ENCODE measurements around the gene COL26A1.

Gene COL26A1

DNA sequence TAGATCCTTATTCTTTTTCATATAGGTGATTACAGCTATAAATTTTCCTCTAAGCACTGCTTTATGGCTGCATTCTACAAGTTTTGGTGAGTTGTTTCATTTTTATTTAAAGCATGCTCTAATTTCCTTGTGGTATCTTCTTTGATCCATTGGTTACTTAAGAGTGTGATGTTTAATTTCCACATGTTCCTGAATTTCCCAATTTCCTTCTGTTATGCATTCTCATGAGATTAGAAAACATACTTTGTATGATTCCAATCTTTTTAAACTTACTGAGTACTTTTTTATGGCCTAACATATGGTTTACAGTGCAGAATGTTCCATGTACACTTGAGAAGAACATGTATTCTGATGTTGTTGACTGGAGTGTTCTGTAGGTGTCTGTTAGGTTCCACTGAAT is 213.0 kb downstream of the COL26A1 start:
- POLR2A ChIA-PET, result no interaction called here
- Histone ChIP-seq H3K27ac (ENCODE audit: extremely low read depth, low read depth, low read length) (no peak overlapping the region), H3K4me3 (ENCODE audit: low read depth, low read length) (no peak overlapping the region), H3K36me3 (ENCODE audit: control insufficient read depth in 2 of 2, insufficient read depth in 1 of 2, low read length in 2 of 2) (no peaks in the 10 kb centered on the region), H3K4me1 (ENCODE audit: control insufficient read depth, insufficient read depth, low read length) (no peaks in the 10 kb centered on the region), H3K9me3 (ENCODE audit: control insufficient read depth, insufficient read depth, low read depth, low read length) (no peaks in the 10 kb centered on the region; the same call in 1 of the 2 replicates)
- CTCF ChIA-PET, result interaction anchor here (0.6 kb wide), 1 partner anchor 285 kb away, joined by 4 read pairs; no protein-coding TSS in a partner anchor
- TF ChIP-seq ZNF175 (tag by site-specific recombination; IDR thresholded peaks at IDR 0.05) (no peak), GLIS2 (tag by site-specific recombination; IDR thresholded peaks at IDR 0.05) (no peak), ZBTB8A (tag by site-specific recombination; IDR thresholded peaks at IDR 0.05) (no peak), ZNF174 (tag by site-specific recombination; IDR thresholded peaks at IDR 0.05) (no peak), ZNF362 (tag by site-specific recombination; IDR thresholded peaks at IDR 0.05) (no peak), ZSCAN16 (tag by site-specific recombination; IDR thresholded peaks at IDR 0.05) (no peak), ZSCAN23 (tag by site-specific recombination; IDR thresholded peaks at IDR 0.05) (no peak), ZNF585B (tag by site-specific recombination; IDR thresholded peaks at IDR 0.05) (no peak), ZNF311 (tag by site-specific recombination; IDR thresholded peaks at IDR 0.05; ENCODE audit: borderline replicate concordance) (no peak), SETDB1 (IDR thresholded peaks at IDR 0.05; ENCODE audit: insufficient read length, low read length) (no peak), ZNF777 (tag by site-specific recombination; IDR thresholded peaks at IDR 0.05; ENCODE audit: borderline replicate concordance) (no peak), KLF7 (tag by site-specific recombination; IDR thresholded peaks at IDR 0.05; ENCODE audit: borderline replicate concordance) (no peak), ZNF791 (tag by site-specific recombination; IDR thresholded peaks at IDR 0.05) (no peak), ZNF23 (tag by site-specific recombination; IDR thresholded peaks at IDR 0.05; ENCODE audit: borderline replicate concordance) (no peak), ZNF658 (tag by site-specific recombination; IDR thresholded peaks at IDR 0.05) (no peak), ZNF398 (tag by site-specific recombination; IDR thresholded peaks at IDR 0.05) (no peak), ZNF324 (tag by site-specific recombination; IDR thresholded peaks at IDR 0.05) (no peak), ZNF140 (tag by site-specific recombination; IDR thresholded peaks at IDR 0.05) (no peak)
- TF ChIP-seq, protein P1, sequence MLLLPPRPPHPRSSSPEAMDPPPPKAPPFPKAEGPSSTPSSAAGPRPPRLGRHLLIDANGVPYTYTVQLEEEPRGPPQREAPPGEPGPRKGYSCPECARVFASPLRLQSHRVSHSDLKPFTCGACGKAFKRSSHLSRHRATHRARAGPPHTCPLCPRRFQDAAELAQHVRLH (tag by site-specific recombination; IDR thresholded peaks at IDR 0.05), result no peak

- CTCF ChIA-PET, result interaction anchor here (0.6 to 1.7 kb wide), 3 partner anchors 23 to 37 kb away, joined by 3 to 9 read pairs (median 4); no protein-coding TSS in a partner anchor
- TF ChIP-seq SETDB1 (IDR thresholded peaks at IDR 0.05; ENCODE audit: insufficient read length, low read length), result peak; percentile 43
- no peak for TF ChIP-seq ZNF501 (tag by site-specific recombination; IDR thresholded peaks at IDR 0.05)
These were observed 214.3 kb downstream of the COL26A1 start for GRCh38 chr7:101576998-101577397.

GRCh38 chr7:101578552-101578951 is 215.9 kb downstream of the COL26A1 start:
- Histone ChIP-seq H3K9me3 (ENCODE audit: control insufficient read depth, insufficient read depth, low read depth, low read length) (no peaks in the 10 kb centered on the region; the same call in 1 of the 2 replicates), H3K4me3 (ENCODE audit: low read depth, low read length) (no peak overlapping the region), H3K36me3 (ENCODE audit: control insufficient read depth in 2 of 2, insufficient read depth in 1 of 2, low read length in 2 of 2) (no peaks in the 10 kb centered on the region), H3K4me1 (ENCODE audit: control insufficient read depth, insufficient read depth, low read length) (no peaks in the 10 kb centered on the region), H3K27ac (ENCODE audit: extremely low read depth, low read depth, low read length) (no peak overlapping the region)
- ChIA-PET POLR2A (no interaction called here), CTCF (interaction anchor here (0.6 kb wide), 1 partner anchor 693 kb away, joined by 3 read pairs; no protein-coding TSS in a partner anchor)
- TF ChIP-seq ZNF639 (tag by site-specific recombination; IDR thresholded peaks at IDR 0.05) (no peak), SCRT1 (tag by site-specific recombination; IDR thresholded peaks at IDR 0.05; ENCODE audit: borderline replicate concordance) (no peak), ZNF146 (tag by site-specific recombination; IDR thresholded peaks at IDR 0.05) (no peak), MZF1 (tag by site-specific recombination; IDR thresholded peaks at IDR 0.05; ENCODE audit: borderline replicate concordance) (no peak), PRDM10 (tag by site-specific recombination; IDR thresholded peaks at IDR 0.05) (no peak)

More at GRCh38 chr7:101576998-101577397, 214.3 kb downstream of the COL26A1 start:
- Histone ChIP-seq H3K9me3 (ENCODE audit: control insufficient read depth, insufficient read depth, low read depth, low read length) (no peaks in the 10 kb centered on the region; the same call in 1 of the 2 replicates), H3K27ac (ENCODE audit: extremely low read depth, low read depth, low read length) (no peak overlapping the region), H3K4me1 (ENCODE audit: control insufficient read depth, insufficient read depth, low read length) (no peaks in the 10 kb centered on the region), H3K36me3 (ENCODE audit: control insufficient read depth in 2 of 2, insufficient read depth in 1 of 2, low read length in 2 of 2) (no peaks in the 10 kb centered on the region), H3K4me3 (ENCODE audit: low read depth, low read length) (no peak overlapping the region)
- POLR2A ChIA-PET, result no interaction called here
